OCI-LY3 (cell line): ENCODE data around the gene YWHAB.

Experiments
- EZH2phosphoT487 ChIP-seq: fragments of 200-600 bp; shearing (Covaris generic); IDR thresholded peaks from 2 replicates; pipeline ENCODE4 v1.6.1; 2018; ENCODE audit warnings: antibody characterized with exemption, mixed run types, low read depth
- TF ChIP-seq, protein P1 (sequence below): fragments of 200-600, 300-600 bp; sonication (generic); IDR thresholded peaks from 2 replicates; pipeline ENCODE4 v1.5.1; 2014; ENCODE audit warnings: antibody characterized with exemption, low read length, low read depth

DNA sequence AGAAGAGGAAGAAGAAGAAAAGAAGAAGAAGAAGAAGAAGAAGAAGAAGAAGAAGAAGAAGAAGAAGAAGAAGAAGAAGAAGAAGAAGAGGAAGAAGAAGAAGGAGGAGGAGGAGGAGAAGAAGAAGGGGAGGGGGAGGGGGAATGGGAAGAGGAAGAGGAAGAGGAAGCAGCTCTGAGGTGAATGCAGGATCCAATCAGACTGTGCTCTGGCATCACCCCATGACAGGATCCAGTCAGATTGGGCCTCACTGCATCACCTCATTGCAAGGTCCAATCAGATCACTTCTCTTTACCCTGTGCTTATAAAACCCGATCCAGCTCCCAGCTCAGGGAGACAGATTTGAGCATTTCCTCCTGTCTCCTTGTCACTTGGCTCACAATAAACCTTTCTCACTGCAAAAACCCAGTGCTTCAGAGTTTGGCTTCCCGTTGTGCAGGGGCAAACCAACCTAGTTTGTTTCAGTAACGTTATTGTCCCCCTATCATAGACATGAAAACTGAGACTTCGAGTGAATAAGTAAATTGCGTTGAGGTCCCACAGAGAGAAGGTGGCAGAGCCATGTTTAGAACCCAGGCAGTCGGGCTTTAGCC, 28.6 kb upstream of the YWHAB start:
- TF ChIP-seq, protein P1, sequence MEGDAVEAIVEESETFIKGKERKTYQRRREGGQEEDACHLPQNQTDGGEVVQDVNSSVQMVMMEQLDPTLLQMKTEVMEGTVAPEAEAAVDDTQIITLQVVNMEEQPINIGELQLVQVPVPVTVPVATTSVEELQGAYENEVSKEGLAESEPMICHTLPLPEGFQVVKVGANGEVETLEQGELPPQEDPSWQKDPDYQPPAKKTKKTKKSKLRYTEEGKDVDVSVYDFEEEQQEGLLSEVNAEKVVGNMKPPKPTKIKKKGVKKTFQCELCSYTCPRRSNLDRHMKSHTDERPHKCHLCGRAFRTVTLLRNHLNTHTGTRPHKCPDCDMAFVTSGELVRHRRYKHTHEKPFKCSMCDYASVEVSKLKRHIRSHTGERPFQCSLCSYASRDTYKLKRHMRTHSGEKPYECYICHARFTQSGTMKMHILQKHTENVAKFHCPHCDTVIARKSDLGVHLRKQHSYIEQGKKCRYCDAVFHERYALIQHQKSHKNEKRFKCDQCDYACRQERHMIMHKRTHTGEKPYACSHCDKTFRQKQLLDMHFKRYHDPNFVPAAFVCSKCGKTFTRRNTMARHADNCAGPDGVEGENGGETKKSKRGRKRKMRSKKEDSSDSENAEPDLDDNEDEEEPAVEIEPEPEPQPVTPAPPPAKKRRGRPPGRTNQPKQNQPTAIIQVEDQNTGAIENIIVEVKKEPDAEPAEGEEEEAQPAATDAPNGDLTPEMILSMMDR, result no peak
- no peak for TF ChIP-seq EZH2phosphoT487
